CD8-positive, alpha-beta memory T cell (primary cell): ENCODE measurements around the gene WIPF2. TPM values are rescaled to one million over a fixed set of nuclear protein-coding genes. Genes with fewer than 3 reads are reported as not detected.

ENCODE experiments used
- CTCF ChIA-PET: fragments of 350-600 bp; sonication (Branson Sonifier 250); formaldehyde crosslinking; loops from one replicate; lab custom pipeline; 2021; ENCODE audit warnings: antibody characterized with exemption; lab: Charles Lee
- POLR2A ChIA-PET: fragments of 350-600 bp; sonication (Branson Sonifier 250); formaldehyde crosslinking; loops from one replicate; lab custom pipeline; 2021; ENCODE audit warnings: antibody characterized with exemption; lab: Charles Lee
- DNase-seq, 5 donors: peaks; one replicate each; pipeline versions ENCODE4 v3.0.0 to v3.0.0-alpha.2; 2020 to 2022; ENCODE audit warnings: mixed read lengths in 1 of 5
- H3K27ac ChIP-seq: one replicate; pipeline ENCODE4 v1.7.0; 2013; ENCODE audit warnings: low read depth, mild to moderate bottlenecking, low read length, moderate library complexity
- H3K27me3 ChIP-seq: 2 replicates; pipeline ENCODE4 v1.7.0; 2013; ENCODE audit warnings: low read length, mild to moderate bottlenecking; ENCODE audit not compliant: insufficient read depth, poor library complexity, severe bottlenecking
- H3K36me3 ChIP-seq: 2 replicates; pipeline ENCODE4 v1.7.0; 2013; ENCODE audit warnings: mild to moderate bottlenecking, low read length, moderate library complexity; ENCODE audit not compliant: insufficient read depth
- H3K4me1 ChIP-seq: 2 replicates; pipeline ENCODE4 v1.7.0; 2013; ENCODE audit warnings: mild to moderate bottlenecking, low read length, moderate library complexity; ENCODE audit not compliant: insufficient read depth
- H3K4me3 ChIP-seq: 2 replicates; pipeline ENCODE4 v1.7.0; 2013; ENCODE audit warnings: mild to moderate bottlenecking, low read length
- H3K9me3 ChIP-seq: 2 replicates; pipeline ENCODE4 v1.7.0; 2013; ENCODE audit warnings: mild to moderate bottlenecking, low read length
- H3K27ac Mint-ChIP-seq, 8 donors: one replicate each; pipeline ENCODE4 v1.8.0; 2020 to 2021; ENCODE audit warnings: mixed read lengths in 8 of 8, mild to moderate bottlenecking in 6 of 8, inconsistent platforms in 3 of 8, moderate library complexity in 3 of 8
- H3K27me3 Mint-ChIP-seq, 2 donors: one replicate each; pipeline ENCODE4 v1.8.0; 2020 to 2021; ENCODE audit warnings: mixed read lengths in 2 of 2, mild to moderate bottlenecking in 1 of 2, moderate library complexity in 1 of 2
- H3K36me3 Mint-ChIP-seq, 3 donors: one replicate each; pipeline ENCODE4 v1.8.0; 2020 to 2021; ENCODE audit warnings: mixed read lengths in 3 of 3, inconsistent platforms in 1 of 3, mild to moderate bottlenecking in 1 of 3
- H3K4me1 Mint-ChIP-seq, 3 donors: one replicate each; pipeline ENCODE4 v1.8.0; 2020 to 2021; ENCODE audit warnings: mixed read lengths in 3 of 3, inconsistent platforms in 1 of 3, mild to moderate bottlenecking in 1 of 3
- H3K4me3 Mint-ChIP-seq, 7 donors: one replicate each; pipeline ENCODE4 v1.8.0; 2020 to 2021; ENCODE audit warnings: mixed read lengths in 7 of 7, mild to moderate bottlenecking in 6 of 7, moderate library complexity in 4 of 7, inconsistent platforms in 2 of 7
- H3K9me3 Mint-ChIP-seq, 5 donors: one replicate each; pipeline ENCODE4 v1.8.0; 2020 to 2022; ENCODE audit warnings: mixed read lengths in 5 of 5, mild to moderate bottlenecking in 3 of 5, moderate library complexity in 2 of 5, inconsistent platforms in 1 of 5
- polyA plus RNA-seq: library from polyadenylated mRNA; unstranded; fragments of 300-500 nt; fragmentation: Illumina TruSeq; gene quantifications from one replicate; pipeline ENCODE4 v1.2.3, GENCODE V29; 2021
- total RNA-seq, 2 experiments: library from RNA; stranded (reverse); gene quantifications; one replicate each; pipeline ENCODE4 v1.2.3, GENCODE V29; 2021

WIPF2 gene
- total and polyA plus RNA-seq, 3 experiments from 2014 or later, result 14.6 to 24.7 (median 24.5) TPM

- H3K4me3 Mint-ChIP-seq, result no peak overlapping the region
- Histone ChIP-seq H3K4me3 (no peak overlapping the region), H3K9me3 (no peaks in the 10 kb centered on the region), H3K27ac (no peak overlapping the region), H3K36me3 (peaks cover 42% of the 10 kb centered on the region), H3K4me1 (no peaks in the 10 kb centered on the region), H3K27me3 (no peaks in the 10 kb centered on the region)
- no peak overlapping the region for H3K27ac Mint-ChIP-seq
- H3K9me3 Mint-ChIP-seq, result no peaks in the 10 kb centered on the region
- CTCF ChIA-PET, result no interaction called here
- H3K27me3 Mint-ChIP-seq, result no peaks in the 10 kb centered on the region
- H3K4me1 Mint-ChIP-seq, result peaks cover 2 to 12% (median 4%) of the 10 kb centered on the region in 3 donors
- H3K36me3 Mint-ChIP-seq, result peaks cover 8 to 67% (median 11%) of the 10 kb centered on the region in 3 donors
- POLR2A ChIA-PET, result interaction anchor here (0.6 kb wide), 1 partner anchor 419 kb away, joined by 5 read pairs; no protein-coding TSS in a partner anchor
- no peak for DNase-seq
These were observed 41.4 kb downstream of the WIPF2 start for GRCh38 chr17:40260528-40260927.

GRCh38 chr17:40264458-40265185 lies 45.5 kb downstream of the WIPF2 start:
- H3K9me3 Mint-ChIP-seq, result no peaks in the 10 kb centered on the region
- no peak for DNase-seq
- CTCF ChIA-PET, result interaction anchor here (0.7 kb wide), 1 partner anchor 25 kb away, joined by 3 read pairs; no protein-coding TSS in a partner anchor
- Histone ChIP-seq H3K9me3 (no peaks in the 10 kb centered on the region), H3K4me1 (no peaks in the 10 kb centered on the region), H3K27me3 (no peaks in the 10 kb centered on the region), H3K36me3 (peaks cover 38% of the 10 kb centered on the region), H3K27ac (no peak overlapping the region), H3K4me3 (no peak overlapping the region)
- H3K27me3 Mint-ChIP-seq, result no peaks in the 10 kb centered on the region
- no peak overlapping the region for H3K4me3 Mint-ChIP-seq
- peaks cover 3 to 41% (median 8%) of the 10 kb centered on the region in 3 donors for H3K36me3 Mint-ChIP-seq
- H3K4me1 Mint-ChIP-seq, result peaks cover 0 to 3% (median 0%) of the 10 kb centered on the region in 3 donors
- peak overlapping the region in 2 of 8 donors; percentile 38 to 72 for H3K27ac Mint-ChIP-seq
- POLR2A ChIA-PET, result no interaction called here

DNA sequence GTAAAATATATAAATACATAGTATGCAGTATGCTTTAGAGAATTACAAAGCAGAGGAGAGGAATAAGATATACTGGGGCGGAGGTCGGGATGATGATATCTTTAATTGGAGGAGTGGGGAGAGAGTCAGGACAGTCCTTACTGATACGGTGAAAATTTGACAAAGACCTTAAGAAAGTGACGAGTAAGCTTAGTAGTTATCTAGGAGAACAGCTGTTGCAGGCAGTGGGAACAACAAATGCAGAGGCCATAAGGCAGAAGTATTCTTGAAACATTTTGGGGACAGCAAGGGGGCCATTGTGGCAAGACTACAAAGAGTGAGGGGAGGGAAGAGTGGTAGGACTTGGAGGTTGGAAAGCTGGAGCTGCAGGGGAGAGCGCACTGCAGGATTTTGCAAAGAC lies 46.2 kb downstream of the WIPF2 start:
- ChIA-PET POLR2A (no interaction called here), CTCF (no interaction called here)
- no peak overlapping the region for H3K4me3 Mint-ChIP-seq
- H3K9me3 Mint-ChIP-seq, result no peaks in the 10 kb centered on the region
- no peak for DNase-seq
- no peak overlapping the region for H3K4me3 ChIP-seq
- H3K27ac ChIP-seq, result no peak overlapping the region
- H3K36me3 Mint-ChIP-seq, result peaks cover 2 to 36% (median 8%) of the 10 kb centered on the region in 3 donors
- peaks cover 0 to 3% (median 0%) of the 10 kb centered on the region in 3 donors for H3K4me1 Mint-ChIP-seq
- no peak overlapping the region for H3K27ac Mint-ChIP-seq
- H3K27me3 ChIP-seq, result no peaks in the 10 kb centered on the region
- no peaks in the 10 kb centered on the region for H3K27me3 Mint-ChIP-seq
- peaks cover 38% of the 10 kb centered on the region for H3K36me3 ChIP-seq
- no peaks in the 10 kb centered on the region for H3K4me1 ChIP-seq
- H3K9me3 ChIP-seq, result no peaks in the 10 kb centered on the region

- Mint-ChIP-seq H3K4me1 (peaks cover 0 to 3% (median 0%) of the 10 kb centered on the region in 3 donors), H3K27ac (no peak overlapping the region), H3K27me3 (no peaks in the 10 kb centered on the region), H3K36me3 (peaks cover 3 to 36% (median 4%) of the 10 kb centered on the region in 3 donors), H3K4me3 (no peak overlapping the region), H3K9me3 (no peaks in the 10 kb centered on the region)
- H3K27me3 ChIP-seq, result no peaks in the 10 kb centered on the region
- no peak overlapping the region for H3K4me3 ChIP-seq
- peaks cover 34% of the 10 kb centered on the region for H3K36me3 ChIP-seq
- H3K4me1 ChIP-seq, result no peaks in the 10 kb centered on the region
- no peaks in the 10 kb centered on the region for H3K9me3 ChIP-seq
- POLR2A ChIA-PET, result no interaction called here
- CTCF ChIA-PET, result no interaction called here
- no peak for DNase-seq
- H3K27ac ChIP-seq, result no peak overlapping the region
These were observed 47.8 kb downstream of the WIPF2 start for GRCh38 chr17:40266882-40267281.

DNA sequence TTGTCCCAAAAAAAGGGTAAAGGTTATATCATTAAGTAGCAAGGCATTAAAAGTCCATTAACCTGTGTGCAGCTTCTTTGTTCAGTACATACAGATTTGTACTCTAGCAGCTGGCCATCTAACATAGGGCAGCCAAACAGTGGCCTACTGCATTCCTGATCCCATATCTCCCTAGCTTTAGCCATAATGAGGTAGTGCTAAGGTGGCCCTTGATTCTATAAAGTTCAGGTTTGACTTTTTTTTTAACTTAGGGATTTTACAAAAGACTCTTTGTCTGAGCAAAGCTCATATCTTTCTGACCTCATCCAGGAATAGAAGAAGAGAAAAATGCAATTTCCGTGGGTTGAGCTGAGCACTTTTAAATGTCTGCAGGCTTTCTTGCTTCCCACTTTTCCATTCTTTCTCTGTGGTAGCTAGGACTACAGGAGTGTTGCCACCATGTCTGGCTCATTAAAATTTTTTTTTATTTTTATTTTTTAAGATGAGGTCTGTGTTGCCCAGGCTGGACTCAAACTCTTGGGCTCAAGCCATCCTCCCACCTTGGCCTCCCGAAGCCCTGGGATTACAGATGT lies 49.1 kb downstream of the WIPF2 start:
- no peaks in the 10 kb centered on the region for H3K9me3 ChIP-seq
- CTCF ChIA-PET, result interaction anchor here (0.6 kb wide), 1 partner anchor 1556 kb away, joined by 3 read pairs; no protein-coding TSS in a partner anchor
- Mint-ChIP-seq H3K36me3 (peaks cover 4 to 34% (median 8%) of the 10 kb centered on the region in 3 donors), H3K4me3 (no peak overlapping the region), H3K9me3 (no peaks in the 10 kb centered on the region), H3K4me1 (no peaks in the 10 kb centered on the region), H3K27me3 (no peaks in the 10 kb centered on the region), H3K27ac (peak overlapping the region in 1 of 8 donors; percentile 60)
- H3K4me1 ChIP-seq, result no peaks in the 10 kb centered on the region
- POLR2A ChIA-PET, result no interaction called here
- no peak for DNase-seq
- H3K36me3 ChIP-seq, result peaks cover 29% of the 10 kb centered on the region
- no peak overlapping the region for H3K4me3 ChIP-seq
- no peak overlapping the region for H3K27ac ChIP-seq
- no peaks in the 10 kb centered on the region for H3K27me3 ChIP-seq

DNA sequence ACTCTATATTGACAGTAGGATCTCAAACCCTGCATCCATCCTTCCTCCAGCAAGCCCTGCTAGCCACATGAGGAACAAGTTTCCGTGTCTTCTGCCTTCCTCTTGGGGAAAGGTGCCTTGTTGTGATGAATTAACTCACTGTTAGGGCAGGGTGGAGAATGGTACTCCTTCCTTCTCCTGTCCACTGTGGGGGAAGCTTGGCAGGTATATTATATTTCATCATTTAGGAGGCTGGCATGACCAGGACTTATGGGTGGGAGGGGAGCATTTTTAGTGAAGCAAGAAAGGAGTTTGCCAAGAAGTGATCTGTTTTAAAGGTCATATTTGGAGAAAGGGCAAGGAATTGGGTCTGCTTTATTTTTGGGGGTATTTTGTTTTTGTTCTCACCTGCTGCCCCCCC lies 59.3 kb downstream of the WIPF2 start:
- Histone ChIP-seq H3K27me3 (no peaks in the 10 kb centered on the region), H3K36me3 (peaks cover 41% of the 10 kb centered on the region), H3K9me3 (no peaks in the 10 kb centered on the region), H3K27ac (no peak overlapping the region), H3K4me3 (no peak overlapping the region), H3K4me1 (no peaks in the 10 kb centered on the region)
- no peak overlapping the region for H3K4me3 Mint-ChIP-seq
- H3K27me3 Mint-ChIP-seq, result no peaks in the 10 kb centered on the region
- peaks cover 5 to 77% (median 27%) of the 10 kb centered on the region in 3 donors for H3K36me3 Mint-ChIP-seq
- H3K27ac Mint-ChIP-seq, result peak overlapping the region in 3 of 8 donors; percentile 53 to 76 (median 69)
- no peaks in the 10 kb centered on the region for H3K9me3 Mint-ChIP-seq
- POLR2A ChIA-PET, result interaction anchor here (1.3 kb wide), 1 partner anchor 10 kb away, joined by 9 read pairs; no protein-coding TSS in a partner anchor
- CTCF ChIA-PET, result no interaction called here
- DNase-seq, result no peak
- peaks cover 9 to 22% (median 18%) of the 10 kb centered on the region in 3 donors for H3K4me1 Mint-ChIP-seq

DNA sequence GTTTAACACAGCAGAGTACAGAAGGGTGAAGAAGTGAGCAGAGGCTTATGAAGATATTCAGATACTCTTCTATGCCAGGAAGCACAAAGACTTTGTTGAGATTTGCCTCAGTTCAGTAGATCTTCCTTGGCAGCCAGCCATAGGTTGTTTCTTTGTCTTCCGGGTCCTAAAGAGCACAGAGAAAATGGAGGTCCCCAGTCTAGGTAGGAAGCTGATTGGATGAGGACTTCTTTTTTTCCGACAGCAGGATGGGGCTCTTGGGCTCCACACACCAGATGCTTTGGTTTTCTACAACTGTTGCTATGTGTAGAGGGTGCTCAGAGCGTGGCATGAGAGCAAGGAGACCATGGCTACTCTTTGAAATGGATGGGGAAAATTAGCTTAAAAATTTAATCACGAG lies 60.3 kb downstream of the WIPF2 start:
- Histone ChIP-seq H3K27ac (no peak overlapping the region), H3K4me3 (no peak overlapping the region), H3K27me3 (no peaks in the 10 kb centered on the region), H3K9me3 (no peaks in the 10 kb centered on the region), H3K4me1 (no peaks in the 10 kb centered on the region), H3K36me3 (peaks cover 34% of the 10 kb centered on the region)
- DNase-seq, result no peak
- H3K27me3 Mint-ChIP-seq, result no peaks in the 10 kb centered on the region
- ChIA-PET CTCF (no interaction called here), POLR2A (no interaction called here)
- peaks cover 5 to 72% (median 27%) of the 10 kb centered on the region in 3 donors for H3K36me3 Mint-ChIP-seq
- peaks cover 15 to 32% (median 28%) of the 10 kb centered on the region in 3 donors for H3K4me1 Mint-ChIP-seq
- H3K4me3 Mint-ChIP-seq, result no peak overlapping the region
- no peak overlapping the region for H3K27ac Mint-ChIP-seq
- H3K9me3 Mint-ChIP-seq, result no peaks in the 10 kb centered on the region

DNA sequence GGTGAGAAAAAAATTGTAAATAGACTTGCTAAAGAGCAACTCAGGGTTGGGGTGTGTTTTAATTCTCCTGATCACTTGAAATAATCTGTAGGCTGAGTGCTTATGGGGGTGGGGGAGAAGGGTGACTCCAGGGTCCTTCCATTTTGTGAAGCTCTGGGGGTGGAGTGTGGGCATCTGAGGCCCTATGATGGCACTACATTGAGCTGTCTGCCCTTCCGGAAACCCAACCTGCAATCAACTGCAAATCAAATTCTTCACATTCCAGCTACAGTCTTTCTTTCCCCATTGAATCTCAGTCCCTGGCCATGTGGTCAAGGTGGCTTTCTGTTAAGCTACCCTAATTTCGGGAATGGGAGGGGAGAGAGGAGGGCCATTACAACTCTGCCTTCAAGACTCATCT lies 62.6 kb downstream of the WIPF2 start:
- H3K4me1 Mint-ChIP-seq, result peaks cover 15 to 34% (median 28%) of the 10 kb centered on the region in 3 donors
- no peak for DNase-seq
- no peaks in the 10 kb centered on the region for H3K9me3 Mint-ChIP-seq
- ChIA-PET CTCF (interaction anchor here (2.1 kb wide), 1 partner anchor 22 kb away, joined by 6 read pairs; no protein-coding TSS in a partner anchor), POLR2A (interaction anchor here (0.6 to 1.6 kb wide), 3 partner anchors 14 to 1408 kb away, joined by 3 to 6 read pairs (median 3); no protein-coding TSS in a partner anchor)
- no peak overlapping the region for H3K27ac ChIP-seq
- H3K27me3 Mint-ChIP-seq, result no peaks in the 10 kb centered on the region
- H3K9me3 ChIP-seq, result no peaks in the 10 kb centered on the region
- peaks cover 5 to 57% (median 21%) of the 10 kb centered on the region in 3 donors for H3K36me3 Mint-ChIP-seq
- H3K27ac Mint-ChIP-seq, result peak overlapping the region; percentile 48 to 91 (median 84)
- no peaks in the 10 kb centered on the region for H3K27me3 ChIP-seq
- peak overlapping the region in 5 of 7 donors; percentile 26 to 58 (median 46) for H3K4me3 Mint-ChIP-seq
- H3K4me3 ChIP-seq, result no peak overlapping the region
- no peaks in the 10 kb centered on the region for H3K4me1 ChIP-seq
- H3K36me3 ChIP-seq, result peaks cover 24% of the 10 kb centered on the region
